ENCODE results near the gene CCDC134. TPM values are rescaled to one million over a fixed set of nuclear protein-coding genes. Genes with fewer than 3 reads are reported as not detected.

Gene CCDC134
- total and polyA plus RNA-seq, 2 of the 13 experiments (the other 11 are each of a cell fraction or from before 2014, with no cell fraction given): 4.8 to 17.4 TPM

DNA sequence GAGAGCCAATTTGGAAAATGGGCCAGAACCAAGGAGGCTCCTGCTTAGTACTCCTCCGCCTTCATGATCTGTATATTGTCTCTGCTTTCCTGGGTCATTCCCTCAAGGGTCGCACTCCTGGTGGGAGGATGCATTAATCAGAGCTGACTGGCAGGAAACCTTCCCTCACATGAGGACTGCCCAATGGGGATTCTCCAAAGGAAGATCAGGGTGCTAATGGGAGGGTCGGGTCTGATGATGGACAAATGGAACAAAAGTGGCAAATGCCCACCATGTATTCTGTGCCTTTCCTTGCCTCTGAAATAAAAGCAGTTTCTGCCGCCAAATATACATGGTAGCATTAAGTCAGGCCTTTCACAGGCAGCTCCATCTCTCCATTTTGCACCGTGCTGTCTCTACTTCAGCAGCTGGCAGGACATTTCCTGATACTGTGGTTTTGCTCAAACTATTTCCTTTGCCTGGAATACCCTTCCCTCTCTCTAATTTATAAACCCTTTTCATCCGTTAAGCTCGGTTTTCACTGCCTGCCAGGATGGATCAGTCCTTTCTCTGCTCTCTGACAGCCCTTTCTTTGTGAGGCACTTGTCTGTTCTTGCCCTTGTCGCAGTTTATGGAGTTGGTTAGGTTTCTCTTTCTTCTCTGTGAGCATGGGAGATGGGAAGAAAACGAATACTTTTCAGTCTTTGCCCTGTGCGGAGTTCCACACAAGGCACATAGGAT, 45.9 kb downstream of the CCDC134 start:
- DNase-seq (ENCODE audit: low spot score) (no peak), ATAC-seq (no peak), FAIRE-seq (no peak)
- BruUV-seq (replicated peaks): no TSS peak
- Histone ChIP-seq H4K20me1 (ENCODE audit: insufficient read depth, low read length) (peaks cover 85% of the 10 kb centered on the region), H3K27me3 (ENCODE audit: control insufficient read depth in 1 of 2, insufficient read depth in 2 of 2, low read length in 2 of 2) (no peaks in the 10 kb centered on the region), H2AFZ (ENCODE audit: low read length) (no peak overlapping the region), H3K4me2 (ENCODE audit: low read depth, low read length) (no peak overlapping the region), H3K4me1 (ENCODE audit: insufficient read depth, low read length) (peaks cover 63% of the 10 kb centered on the region), H3K36me3 (replicated peaks in 1 of 2; ENCODE audit: control insufficient read depth in 1 of 2, insufficient read depth in 2 of 2, low read length in 2 of 2) (peaks cover 3 to 23% of the 10 kb centered on the region in 2 experiments), H3K79me2 (ENCODE audit: insufficient read depth, low read length) (peaks cover 91% of the 10 kb centered on the region), H3K9me3 (ENCODE audit: low read length) (no peaks in the 10 kb centered on the region), H3K9ac (ENCODE audit: insufficient read depth, low read depth, low read length) (no peak overlapping the region), H3K27ac (ENCODE audit: extremely low read length, insufficient read depth, low read length) (peak overlapping the region; percentile 13), H3K4me3 (replicated peaks in 1 of 3; ENCODE audit: insufficient read depth in 1 of 3, low read depth in 2 of 3, low read length in 3 of 3) (no peak overlapping the region)
- WGBS (ENCODE audit: low lambda C conversion rate): 92% methylated on average over 10 of the region's 10 CpGs
- intact Hi-C loops (cut with micrococcal nuclease; ENCODE audit: unreplicated experiment) (no loop called here), in situ Hi-C loops (cut with HindIII; ENCODE audit: extremely low pct_ligation_motif_present, low pct_unique_long_range_greater_than_20kb) (no loop called here)
- POLR2A ChIA-PET: interaction anchor here (1.0 to 1.6 kb wide), 2 partner anchors 10 to 14 kb away, joined by 4 read pairs; partner anchors contain the start of gene SREBF2
- TF ChIP-seq CBX1 (IDR thresholded peaks at IDR 0.05; ENCODE audit: low read depth): no peak
- CTCF ChIA-PET (ENCODE audit: low intra/inter-chr PET ratio, low total read pairs): no interaction called here

DNA sequence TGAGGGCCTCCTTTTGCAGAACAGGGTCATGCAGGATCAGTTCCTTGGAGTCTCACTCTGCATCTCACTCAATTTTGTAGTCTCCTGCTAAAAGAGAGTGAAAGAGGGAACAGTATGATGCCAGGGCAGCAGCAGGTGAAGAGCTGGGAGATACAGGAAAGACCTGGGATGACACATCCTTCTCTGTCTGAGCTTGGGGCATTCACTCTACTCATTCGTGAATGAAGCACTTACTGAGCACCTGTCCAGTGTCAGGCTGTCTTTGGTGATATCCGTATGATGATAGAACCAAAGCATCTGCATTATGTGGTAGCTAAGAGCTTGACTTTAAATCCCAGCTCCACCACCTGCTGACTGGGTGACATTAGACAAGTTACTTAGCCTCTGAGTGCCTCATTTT, 46.8 kb downstream of the CCDC134 start:
- intact Hi-C loops (cut with micrococcal nuclease; ENCODE audit: unreplicated experiment) (no loop called here), in situ Hi-C loops (cut with HindIII; ENCODE audit: extremely low pct_ligation_motif_present, low pct_unique_long_range_greater_than_20kb) (no loop called here)
- H3K9me3 ChIP-seq (ENCODE audit: low read length): no peaks in the 10 kb centered on the region
- peaks cover 3 to 22% of the 10 kb centered on the region in 2 experiments for H3K36me3 ChIP-seq (replicated peaks in 1 of 2; ENCODE audit: control insufficient read depth in 1 of 2, insufficient read depth in 2 of 2, low read length in 2 of 2)
- H3K4me1 ChIP-seq (ENCODE audit: insufficient read depth, low read length): peaks cover 63% of the 10 kb centered on the region
- no peak overlapping the region for H3K4me2 ChIP-seq (ENCODE audit: low read depth, low read length)
- H4K20me1 ChIP-seq (ENCODE audit: insufficient read depth, low read length): peaks cover 82% of the 10 kb centered on the region
- DNase-seq (ENCODE audit: low spot score): no peak
- no TSS peak for BruUV-seq (replicated peaks)
- H3K9ac ChIP-seq (ENCODE audit: insufficient read depth, low read depth, low read length): no peak overlapping the region
- no peak for FAIRE-seq
- H3K27ac ChIP-seq (ENCODE audit: extremely low read length, insufficient read depth, low read length): no peak overlapping the region
- H3K4me3 ChIP-seq (replicated peaks in 1 of 3; ENCODE audit: insufficient read depth in 1 of 3, low read depth in 2 of 3, low read length in 3 of 3): no peak overlapping the region
- H2AFZ ChIP-seq (ENCODE audit: low read length): no peak overlapping the region
- no peak for ATAC-seq
- ChIA-PET POLR2A (no interaction called here), CTCF (ENCODE audit: low intra/inter-chr PET ratio, low total read pairs) (no interaction called here)
- no peak for TF ChIP-seq ZBTB7B (CRISPR knock-in tag; IDR thresholded peaks at IDR 0.05)
- no peak for TF ChIP-seq E2F2 (CRISPR knock-in tag; IDR thresholded peaks at IDR 0.05; ENCODE audit: borderline replicate concordance)
- TF ChIP-seq SMARCC2 (IDR thresholded peaks at IDR 0.05): no peak
- TF ChIP-seq ZNF776 (CRISPR knock-in tag; IDR thresholded peaks at IDR 0.05): no peak
- TF ChIP-seq SRSF4 (IDR thresholded peaks at IDR 0.05; ENCODE audit: low read depth, low read length, poor library complexity, severe bottlenecking): no peak
- no peak for TF ChIP-seq ZSCAN21 (CRISPR knock-in tag; IDR thresholded peaks at IDR 0.05; ENCODE audit: borderline replicate concordance)
- TF ChIP-seq ZNF501 (CRISPR knock-in tag; IDR thresholded peaks at IDR 0.05): no peak
- TF ChIP-seq ZNF549 (CRISPR knock-in tag; IDR thresholded peaks at IDR 0.05): no peak
- no peak for TF ChIP-seq ZNF333 (CRISPR knock-in tag; IDR thresholded peaks at IDR 0.05; ENCODE audit: borderline replicate concordance)
- no peak for TF ChIP-seq TSC22D2 (CRISPR knock-in tag; IDR thresholded peaks at IDR 0.05; ENCODE audit: borderline replicate concordance)
- TF ChIP-seq POGZ (CRISPR knock-in tag; IDR thresholded peaks at IDR 0.05): no peak
- TF ChIP-seq WIZ (CRISPR knock-in tag; IDR thresholded peaks at IDR 0.05): no peak
- no peak for TF ChIP-seq HOXD1 (CRISPR knock-in tag; IDR thresholded peaks at IDR 0.05)
- no peak for TF ChIP-seq ZBTB42 (CRISPR knock-in tag; IDR thresholded peaks at IDR 0.05)
- TF ChIP-seq HOXA5 (CRISPR knock-in tag; IDR thresholded peaks at IDR 0.05): no peak
- 81% methylated on average over 2 of the region's 2 CpGs for WGBS (ENCODE audit: low lambda C conversion rate)
- H3K27me3 ChIP-seq (ENCODE audit: control insufficient read depth in 1 of 2, insufficient read depth in 2 of 2, low read length in 2 of 2): no peaks in the 10 kb centered on the region
- H3K79me2 ChIP-seq (ENCODE audit: insufficient read depth, low read length): peaks cover 91% of the 10 kb centered on the region
